Large intestine (tissue), 3 donors: ENCODE data around the gene BPI. TPM values are rescaled to one million over a fixed set of nuclear protein-coding genes. Genes with fewer than 3 reads are reported as not detected.
"Not testable (repeated sequence)": the region's sequence is repeated elsewhere in the genome, so short reads cannot be mapped to it uniquely, and the experiment has no call there.

ENCODE experiments used
- DNase-seq, 2 donors: peaks; one replicate each; pipeline versions ENCODE4 v3.0.0 to v3.0.0-alpha.2; 2013
- H3K27ac ChIP-seq: one replicate; pipeline ENCODE4 v1.5.1; 2013; ENCODE audit warnings: low read length
- H3K27me3 ChIP-seq: 2 replicates; pipeline ENCODE4 v1.6.1; 2013; ENCODE audit warnings: low read length; ENCODE audit not compliant: control insufficient read depth, insufficient read depth
- H3K36me3 ChIP-seq: 2 replicates; pipeline ENCODE4 v1.6.1; 2013; ENCODE audit warnings: low read length; ENCODE audit not compliant: control insufficient read depth, insufficient read depth
- H3K4me1 ChIP-seq: one replicate; pipeline ENCODE4 v1.6.1; 2013; ENCODE audit warnings: low read length; ENCODE audit not compliant: control insufficient read depth, insufficient read depth
- H3K4me3 ChIP-seq: one replicate; pipeline ENCODE4 v1.5.1; 2013; ENCODE audit warnings: low read length
- H3K9me3 ChIP-seq: one replicate; pipeline ENCODE4 v1.6.1; 2013; ENCODE audit warnings: mild to moderate bottlenecking, low read depth, low read length, moderate library complexity; ENCODE audit not compliant: control insufficient read depth
- WGBS: methylation state at CpG from one replicate; pipeline ENCODE4 v1.1.5; 2013; ENCODE audit warnings: low lambda C conversion rate; ENCODE audit not compliant: insufficient coverage; 5-methylcytosine and 5-hydroxymethylcytosine counted together
- polyA plus RNA-seq: library from polyadenylated mRNA; unstranded; fragments of 120-200 nt; gene quantifications from one replicate; pipeline ENCODE4 v1.2.1, GENCODE V29; 2013

Gene BPI
- polyA plus RNA-seq, 1 donor: 0.21 TPM

- no peak overlapping the region for H3K4me3 ChIP-seq
- H3K4me1 ChIP-seq: no peaks in the 10 kb centered on the region
- peak overlapping the region; percentile 40 for H3K27ac ChIP-seq
- WGBS: no CpG with 5 or more reads among the region's 5 CpGs
- no peaks in the 10 kb centered on the region for H3K27me3 ChIP-seq
- H3K9me3 ChIP-seq: no peaks in the 10 kb centered on the region
- peak in 1 of 2 donors; percentile 9 for DNase-seq
- H3K36me3 ChIP-seq: no peaks in the 10 kb centered on the region
Measured at GRCh38 chr20:38277285-38277684, 26.7 kb upstream of the BPI start.

DNA sequence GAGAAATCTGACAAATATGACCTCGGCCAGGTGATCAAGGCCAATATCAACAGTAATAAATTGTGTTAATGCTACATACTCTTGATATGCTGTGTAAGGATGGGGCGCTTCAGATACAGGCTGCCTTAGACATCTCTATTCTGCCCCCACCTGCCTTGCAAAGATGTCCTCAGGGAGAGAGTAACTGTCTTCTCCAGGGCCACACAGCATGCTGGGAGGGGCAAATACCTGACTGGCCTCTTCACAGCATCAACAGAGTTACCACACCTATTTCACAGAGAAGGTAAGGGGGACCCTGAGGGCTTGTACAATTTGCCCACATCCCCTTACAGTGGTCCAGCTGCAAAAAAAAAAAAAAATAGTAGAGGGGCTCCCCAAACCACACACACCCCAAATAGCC lies 26.3 kb upstream of the BPI start:
- Histone ChIP-seq H3K36me3 (no peaks in the 10 kb centered on the region), H3K9me3 (no peaks in the 10 kb centered on the region), H3K4me3 (no peak overlapping the region), H3K27ac (peak overlapping the region; percentile 40), H3K27me3 (no peaks in the 10 kb centered on the region), H3K4me1 (no peaks in the 10 kb centered on the region)
- no CpG with 5 or more reads among the region's 2 CpGs for WGBS
- no peak for DNase-seq

DNA sequence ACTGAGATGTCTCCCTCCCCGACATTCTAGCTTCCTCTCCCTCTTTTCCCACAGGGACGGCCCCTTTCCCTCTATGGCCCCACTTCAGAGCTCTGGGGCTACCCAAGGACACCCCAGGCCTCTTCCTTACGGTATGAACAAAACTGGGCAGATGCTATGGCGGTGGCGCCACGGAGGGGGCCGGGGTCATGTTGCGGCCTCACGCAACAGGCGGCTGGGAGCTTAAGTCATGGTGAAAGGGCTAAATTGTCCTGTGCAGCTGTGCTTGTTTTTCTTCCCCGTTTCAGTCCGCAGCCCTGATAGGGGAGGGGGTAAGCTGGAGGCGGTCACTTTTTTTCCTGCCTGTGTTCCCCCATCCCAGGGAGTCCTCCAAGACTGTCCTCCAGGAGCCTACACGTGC lies 25.8 kb upstream of the BPI start:
- H3K27ac ChIP-seq: peak overlapping the region; percentile 40
- no peaks in the 10 kb centered on the region for H3K36me3 ChIP-seq
- DNase-seq: peak in 1 of 2 donors; percentile 44
- H3K9me3 ChIP-seq: no peaks in the 10 kb centered on the region
- H3K4me3 ChIP-seq: no peak overlapping the region
- no CpG with 5 or more reads among the region's 14 CpGs for WGBS
- no peaks in the 10 kb centered on the region for H3K4me1 ChIP-seq
- H3K27me3 ChIP-seq: no peaks in the 10 kb centered on the region

DNA sequence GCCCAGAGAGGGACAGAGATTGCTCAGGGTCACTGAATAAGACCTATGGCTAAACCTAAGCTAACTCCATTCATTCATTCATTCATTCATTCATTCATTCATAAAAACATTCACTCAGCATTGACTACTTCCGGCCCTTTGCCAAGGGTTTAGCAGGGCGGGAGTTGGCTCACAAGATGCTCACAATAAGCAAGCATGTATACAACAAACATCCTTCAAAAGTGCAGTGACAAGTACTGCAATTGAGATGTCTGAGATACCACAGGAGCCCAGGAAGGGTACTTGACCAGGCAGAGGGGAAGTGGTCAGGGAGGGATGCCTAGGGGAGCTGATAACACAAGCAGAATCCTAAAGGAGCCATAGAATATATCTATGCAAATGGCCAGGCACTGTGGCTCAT lies 25.2 kb upstream of the BPI start:
- Histone ChIP-seq H3K4me3 (no peak overlapping the region), H3K9me3 (no peaks in the 10 kb centered on the region), H3K27me3 (no peaks in the 10 kb centered on the region), H3K4me1 (no peaks in the 10 kb centered on the region), H3K27ac (peak overlapping the region; percentile 36), H3K36me3 (no peaks in the 10 kb centered on the region)
- WGBS: no CpG with 5 or more reads among the region's 2 CpGs
- no peak for DNase-seq

- not testable (repeated sequence) for H3K27ac ChIP-seq, H3K9me3 ChIP-seq, H3K27me3 ChIP-seq, H3K4me1 ChIP-seq, DNase-seq, H3K36me3 ChIP-seq, H3K4me3 ChIP-seq
- WGBS: 86% methylated on average over 1 of the region's 6 CpGs
Measured at GRCh38 chr20:38281176-38281915, 22.6 kb upstream of the BPI start.

GRCh38 chr20:38283236-38283635 lies 20.7 kb upstream of the BPI start:
- DNase-seq: no peak
- no peaks in the 10 kb centered on the region for H3K9me3 ChIP-seq
- no peaks in the 10 kb centered on the region for H3K36me3 ChIP-seq
- H3K27me3 ChIP-seq: peaks cover 7% of the 10 kb centered on the region
- no CpG with 5 or more reads among the region's 2 CpGs for WGBS
- no peak overlapping the region for H3K4me3 ChIP-seq
- no peak overlapping the region for H3K27ac ChIP-seq
- no peaks in the 10 kb centered on the region for H3K4me1 ChIP-seq

DNA sequence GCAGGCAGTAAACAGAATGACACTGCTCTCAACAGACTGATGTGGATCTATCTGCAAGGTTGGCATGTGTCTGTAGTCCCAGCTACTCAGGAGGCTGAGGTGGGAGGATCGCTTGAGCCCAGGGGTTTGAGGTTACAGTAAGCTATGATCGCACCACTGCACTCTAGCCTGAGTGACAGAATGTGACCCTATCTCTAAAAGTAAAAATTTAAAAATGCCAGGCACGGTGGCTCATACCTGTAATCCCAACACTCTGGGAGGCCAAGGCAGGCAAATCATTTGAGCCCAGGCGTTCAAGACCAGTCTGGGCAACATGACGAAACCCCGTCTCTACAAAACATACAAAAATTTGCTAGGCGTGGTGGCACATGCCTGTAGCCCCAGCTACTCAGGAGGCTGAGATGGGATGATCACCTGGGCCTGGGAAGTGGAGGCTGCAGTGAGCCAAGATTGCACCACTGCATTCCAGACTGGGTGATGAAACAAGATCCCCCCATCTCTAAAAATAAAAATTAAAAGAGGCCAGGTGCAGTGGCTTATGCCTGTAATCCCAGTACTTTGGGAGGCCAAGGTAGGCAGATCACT lies 19.8 kb upstream of the BPI start:
- not testable (repeated sequence) for H3K27ac ChIP-seq, H3K27me3 ChIP-seq, H3K36me3 ChIP-seq, H3K9me3 ChIP-seq, H3K4me1 ChIP-seq, H3K4me3 ChIP-seq, DNase-seq
- WGBS: 100% methylated on average over 2 of the region's 7 CpGs

GRCh38 chr20:38284893-38285444 lies 19.0 kb upstream of the BPI start:
- DNase-seq: no peak
- H3K36me3 ChIP-seq: no peaks in the 10 kb centered on the region
- H3K27me3 ChIP-seq: peaks cover 7% of the 10 kb centered on the region
- WGBS: 83% methylated on average over 1 of the region's 5 CpGs
- H3K4me1 ChIP-seq: no peaks in the 10 kb centered on the region
- no peaks in the 10 kb centered on the region for H3K9me3 ChIP-seq
- H3K27ac ChIP-seq: no peak overlapping the region
- no peak overlapping the region for H3K4me3 ChIP-seq

GRCh38 chr20:38286586-38287531 lies 17.1 kb upstream of the BPI start:
- Histone ChIP-seq H3K4me3 (no peak overlapping the region), H3K27ac (no peak overlapping the region), H3K9me3 (no peaks in the 10 kb centered on the region), H3K36me3 (no peaks in the 10 kb centered on the region), H3K27me3 (peaks cover 13% of the 10 kb centered on the region), H3K4me1 (no peaks in the 10 kb centered on the region)
- WGBS: 60% methylated on average over 3 of the region's 16 CpGs
- DNase-seq: peak in 1 of 2 donors; percentile 20
